Effector memory CD4-positive, alpha-beta T cell (primary cell): ENCODE data around the gene GFOD1.

Source experiments
- DNase-seq, 3 donors: peaks; one replicate each; pipeline ENCODE4 v3.0.0-alpha.2; 2020
- H3K27ac ChIP-seq: 2 replicates; pipeline ENCODE4 v1.7.0; 2013; ENCODE audit warnings: mild to moderate bottlenecking, low read length, moderate library complexity; ENCODE audit not compliant: insufficient read depth, poor library complexity, severe bottlenecking
- H3K27me3 ChIP-seq: replicated peaks from 2 replicates; pipeline ENCODE4 v1.7.0; 2013; ENCODE audit warnings: mild to moderate bottlenecking, low read length; ENCODE audit not compliant: insufficient read depth, control insufficient read depth, poor library complexity, severe bottlenecking
- H3K36me3 ChIP-seq: 2 replicates; pipeline ENCODE4 v1.7.0; 2013; ENCODE audit warnings: mild to moderate bottlenecking, low read length, moderate library complexity; ENCODE audit not compliant: control insufficient read depth, insufficient read depth
- H3K4me1 ChIP-seq: 2 replicates; pipeline ENCODE4 v1.7.0; 2013; ENCODE audit warnings: low read length, mild to moderate bottlenecking; ENCODE audit not compliant: control insufficient read depth, insufficient read depth, poor library complexity, severe bottlenecking
- H3K4me3 ChIP-seq: 2 replicates; pipeline ENCODE4 v1.7.0; 2013; ENCODE audit warnings: low read length, low read depth, mild to moderate bottlenecking; ENCODE audit not compliant: insufficient read depth, poor library complexity, severe bottlenecking
- H3K9me3 ChIP-seq: 2 replicates; pipeline ENCODE4 v1.7.0; 2013; ENCODE audit warnings: mild to moderate bottlenecking, low read length, moderate library complexity; ENCODE audit not compliant: control insufficient read depth

Gene GFOD1

GRCh38 chr6:13486679-13487121, 700 bp downstream of the GFOD1 start:
- H3K36me3 ChIP-seq, result no peaks in the 10 kb centered on the region

GRCh38 chr6:13485923-13486562, 1.4 kb downstream of the GFOD1 start:
- H3K27me3 ChIP-seq, result no peaks in the 10 kb centered on the region
- no peaks in the 10 kb centered on the region for H3K36me3 ChIP-seq
- no peaks in the 10 kb centered on the region for H3K9me3 ChIP-seq
- peak overlapping the region; percentile 85 for H3K4me3 ChIP-seq
- no peak overlapping the region for H3K27ac ChIP-seq
- peaks cover 8% of the 10 kb centered on the region for H3K4me1 ChIP-seq
- no peak for DNase-seq

More at GRCh38 chr6:13486679-13487121, 700 bp downstream of the GFOD1 start:
- H3K27me3 ChIP-seq, result no peaks in the 10 kb centered on the region
- peak; percentile 6 to 14 (median 9) for DNase-seq
- no peaks in the 10 kb centered on the region for H3K9me3 ChIP-seq
- H3K4me3 ChIP-seq, result peak overlapping the region; percentile 85
- peaks cover 8% of the 10 kb centered on the region for H3K4me1 ChIP-seq
- H3K27ac ChIP-seq, result no peak overlapping the region

DNA sequence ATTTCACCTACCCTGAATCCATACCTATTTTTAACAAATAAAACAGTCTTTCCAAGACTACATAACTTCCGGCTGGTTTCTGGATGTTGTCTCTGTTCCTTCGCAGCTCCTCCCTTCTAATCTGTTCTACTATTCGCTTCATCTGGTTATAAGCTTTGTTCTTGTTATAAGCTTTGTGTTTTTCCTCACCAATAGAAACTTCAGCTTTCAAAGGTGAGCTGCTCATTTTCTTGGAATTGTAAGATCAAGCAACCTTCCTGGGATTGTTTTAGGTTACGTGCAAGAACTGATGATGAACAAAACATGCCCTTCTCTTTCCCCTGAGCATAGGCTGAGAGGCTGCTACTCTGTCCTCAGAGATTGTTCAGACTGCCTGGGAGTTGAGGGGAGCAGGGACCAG, 2.1 kb downstream of the GFOD1 start:
- no peak for DNase-seq
- no peaks in the 10 kb centered on the region for H3K36me3 ChIP-seq
- no peaks in the 10 kb centered on the region for H3K27me3 ChIP-seq
- H3K9me3 ChIP-seq, result no peaks in the 10 kb centered on the region
- peak overlapping the region; percentile 85 for H3K4me3 ChIP-seq
- no peak overlapping the region for H3K27ac ChIP-seq
- H3K4me1 ChIP-seq, result peaks cover 8% of the 10 kb centered on the region

DNA sequence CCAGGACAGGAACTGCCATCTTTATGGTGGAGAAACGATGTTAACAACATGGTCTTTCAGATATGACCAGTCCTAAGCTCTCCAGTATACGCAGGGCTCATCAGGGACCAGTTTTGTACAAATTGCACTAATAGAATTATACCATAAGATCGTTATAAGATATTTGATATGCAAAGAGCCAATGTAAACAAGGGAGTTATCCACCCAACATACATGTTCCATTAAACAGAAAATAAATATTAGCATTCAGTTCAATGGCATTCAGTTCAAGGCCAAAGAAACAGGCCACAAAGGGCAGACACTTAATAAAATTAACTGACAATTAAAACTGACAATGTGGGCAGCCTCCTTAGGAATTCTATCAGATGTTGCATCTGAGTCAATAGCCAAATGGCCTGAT, 2.6 kb downstream of the GFOD1 start:
- no peaks in the 10 kb centered on the region for H3K36me3 ChIP-seq
- H3K4me1 ChIP-seq, result peaks cover 8% of the 10 kb centered on the region
- no peak overlapping the region for H3K27ac ChIP-seq
- H3K4me3 ChIP-seq, result no peak overlapping the region
- no peaks in the 10 kb centered on the region for H3K9me3 ChIP-seq
- no peaks in the 10 kb centered on the region for H3K27me3 ChIP-seq
- no peak for DNase-seq

DNA sequence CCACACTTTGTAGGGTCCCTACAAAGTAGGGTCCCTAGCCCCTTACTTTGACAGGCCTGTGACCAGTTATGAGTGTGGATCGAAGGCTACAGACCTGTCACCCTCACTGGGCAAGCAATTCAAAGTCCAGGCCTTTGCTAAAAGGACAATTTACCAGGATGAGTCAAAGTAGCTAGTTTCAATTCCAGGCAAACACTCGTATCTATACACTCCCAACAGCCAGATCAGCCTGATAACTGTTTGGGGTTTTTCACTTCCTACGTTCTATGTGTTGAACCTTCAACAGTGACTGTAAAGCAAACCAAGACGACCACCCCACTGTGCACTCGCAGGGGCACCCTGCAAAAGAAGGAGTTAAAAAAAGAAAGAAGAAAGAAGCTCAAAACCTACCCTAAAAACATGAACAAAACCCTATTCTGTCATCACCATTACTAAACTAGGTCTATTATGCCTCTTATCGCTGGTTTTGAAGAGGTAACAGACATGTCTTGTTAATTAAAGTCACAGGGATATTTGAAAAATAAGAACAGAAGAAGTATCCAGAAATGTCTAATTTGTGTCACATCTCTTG, 3.2 kb downstream of the GFOD1 start:
- H3K36me3 ChIP-seq, result no peaks in the 10 kb centered on the region
- no peaks in the 10 kb centered on the region for H3K27me3 ChIP-seq
- H3K9me3 ChIP-seq, result no peaks in the 10 kb centered on the region
- no peak overlapping the region for H3K4me3 ChIP-seq
- H3K27ac ChIP-seq, result no peak overlapping the region
- DNase-seq, result no peak
- H3K4me1 ChIP-seq, result peaks cover 8% of the 10 kb centered on the region

DNA sequence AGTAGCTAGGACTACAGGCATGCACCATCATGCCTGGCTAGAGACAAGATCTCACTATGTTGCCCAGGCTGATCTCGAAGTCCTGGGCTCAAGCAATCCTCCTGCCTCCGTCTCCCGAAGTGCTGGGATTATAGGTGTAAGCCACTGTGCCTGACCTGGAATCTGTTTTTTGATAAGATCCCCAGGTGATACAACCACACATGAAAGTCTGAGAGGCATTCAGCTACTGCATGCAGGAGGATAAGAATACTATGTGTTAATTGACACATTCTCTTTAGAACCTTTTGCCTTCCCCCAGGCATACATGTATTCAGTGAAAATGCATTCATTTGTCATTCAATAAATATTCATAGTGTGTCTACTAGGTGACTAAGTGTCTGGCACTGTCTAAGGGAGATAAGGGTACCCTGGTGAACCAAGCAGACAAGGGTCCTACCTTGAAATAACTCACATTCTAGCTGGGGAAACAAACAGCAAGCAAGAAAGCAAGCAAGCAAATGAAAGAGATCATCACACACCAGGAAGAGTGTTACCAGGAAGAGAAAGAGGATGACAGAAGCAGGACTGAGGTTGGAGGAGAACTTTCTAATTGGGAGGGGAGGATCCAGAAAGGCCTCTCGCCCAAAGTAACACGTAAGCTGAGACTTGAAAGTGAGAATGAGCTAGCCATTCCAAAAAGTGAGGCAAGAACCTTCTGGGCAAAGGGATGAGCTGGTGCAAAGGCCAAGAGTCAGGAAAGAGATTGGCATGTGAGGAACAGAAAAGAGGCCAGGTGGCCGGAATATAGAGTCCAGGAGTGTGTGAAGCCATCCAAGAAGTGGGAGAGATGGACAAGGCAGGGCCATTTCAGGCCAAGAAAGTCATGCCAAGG, 6.5 kb downstream of the GFOD1 start:
- Histone ChIP-seq H3K4me1 (peaks cover 4% of the 10 kb centered on the region), H3K27ac (no peak overlapping the region)
- DNase-seq, result no peak

DNA sequence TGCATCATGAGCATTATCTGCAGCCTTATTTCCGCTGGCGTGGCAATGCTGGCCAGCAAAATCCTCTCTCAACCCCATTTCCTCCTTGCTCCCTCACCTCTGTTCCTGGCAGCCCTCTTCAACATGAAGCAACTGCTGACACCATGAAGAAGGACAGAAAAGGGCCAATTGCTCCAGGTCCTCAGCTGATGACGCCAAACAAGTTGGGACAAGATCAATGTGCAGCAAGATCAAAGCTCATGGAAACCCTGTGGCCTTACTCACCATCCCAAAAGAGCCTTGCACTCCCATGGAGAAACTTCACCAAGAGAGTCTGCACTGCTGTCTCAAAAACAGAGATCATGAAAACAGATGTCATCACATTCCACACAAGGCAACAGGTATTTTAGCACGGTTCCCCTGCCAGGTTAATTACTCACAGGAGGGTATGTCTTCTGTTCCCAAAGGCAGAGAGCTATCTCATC, 7.4 kb downstream of the GFOD1 start:
- no peaks in the 10 kb centered on the region for H3K9me3 ChIP-seq
- no peaks in the 10 kb centered on the region for H3K27me3 ChIP-seq
- no peak overlapping the region for H3K27ac ChIP-seq
- H3K36me3 ChIP-seq, result no peaks in the 10 kb centered on the region
- no peak for DNase-seq
- H3K4me1 ChIP-seq, result no peaks in the 10 kb centered on the region
- H3K4me3 ChIP-seq, result no peak overlapping the region

More for the DNA sequence above, 6.5 kb downstream of the GFOD1 start:
- H3K4me3 ChIP-seq, result no peak overlapping the region
- H3K36me3 ChIP-seq, result no peaks in the 10 kb centered on the region
- H3K27me3 ChIP-seq, result no peaks in the 10 kb centered on the region
- H3K9me3 ChIP-seq, result no peaks in the 10 kb centered on the region

GRCh38 chr6:13479206-13479800, 8.1 kb downstream of the GFOD1 start:
- Histone ChIP-seq H3K27me3 (no peaks in the 10 kb centered on the region), H3K9me3 (no peaks in the 10 kb centered on the region), H3K4me1 (no peaks in the 10 kb centered on the region), H3K36me3 (no peaks in the 10 kb centered on the region), H3K27ac (no peak overlapping the region), H3K4me3 (no peak overlapping the region)
- DNase-seq, result no peak

GRCh38 chr6:13478525-13478966, 8.9 kb downstream of the GFOD1 start:
- H3K36me3 ChIP-seq, result no peaks in the 10 kb centered on the region
- H3K27me3 ChIP-seq, result no peaks in the 10 kb centered on the region
- no peak overlapping the region for H3K27ac ChIP-seq
- DNase-seq, result no peak
- H3K4me3 ChIP-seq, result no peak overlapping the region
- no peaks in the 10 kb centered on the region for H3K9me3 ChIP-seq
- H3K4me1 ChIP-seq, result no peaks in the 10 kb centered on the region
